Activated CD4-positive, alpha-beta T cell treated with anti-CD3 and anti-CD28 coated beads, Interleukin-2, amount 10 ng/mL, durations not matched to agents 7 days and 5 days (primary cell): ENCODE data around the gene NT5C3B. TPM values are rescaled to one million over a fixed set of nuclear protein-coding genes. Genes with fewer than 3 reads are reported as not detected.

ENCODE experiments used
- total RNA-seq, 2 experiments: library from RNA; stranded (reverse); gene quantifications; one replicate each; pipeline ENCODE4 v1.2.3, GENCODE V29; 2021

The NT5C3B gene
- total RNA-seq, 2 experiments from 2014 or later = 13.7 to 17.7 TPM

Other genes with a start within 250 kb of the NT5C3B start
- gene KRT14, start 249.3 kb downstream of the NT5C3B start, total RNA-seq = not detected
- not detected for gene KRT16, start 223.5 kb downstream of the NT5C3B start, total RNA-seq
- gene KRT17, start 211.7 kb downstream of the NT5C3B start, total RNA-seq = under 1 TPM in 1 of 2 experiments, not detected in 1; 0.25 TPM
- 100 to 1,000 TPM; 605 to 645 TPM for gene EIF1, start 147.3 kb downstream of the NT5C3B start, total RNA-seq
- not detected for gene GAST, start 123.9 kb downstream of the NT5C3B start, total RNA-seq
- gene HAP1, start 101.6 kb downstream of the NT5C3B start, total RNA-seq = under 1 TPM; 0.25 to 0.31 TPM
- gene JUP, start 49.5 kb downstream of the NT5C3B start, total RNA-seq = under 1 TPM; 0.77 to 0.99 TPM
- 1 to 10 TPM; 1.2 to 2.4 TPM for gene P3H4, start 24.3 kb downstream of the NT5C3B start, total RNA-seq
- gene FKBP10, start 23.2 kb downstream of the NT5C3B start, total RNA-seq = under 1 TPM in 1 of 2 experiments, not detected in 1; 0.44 TPM
- not detected for gene KLHL10, start 1.6 kb upstream of the NT5C3B start, total RNA-seq
- 10 to 100 TPM; 13.2 to 13.9 TPM for gene KLHL11, start 29.2 kb upstream of the NT5C3B start, total RNA-seq
- 100 to 1,000 TPM; 143 to 150 TPM for gene ACLY, start 82.7 kb upstream of the NT5C3B start, total RNA-seq
- under 1 TPM; 0.40 to 0.42 TPM for gene ODAD4, start 94.4 kb upstream of the NT5C3B start, total RNA-seq
- 10 to 100 TPM; 81.2 to 97.5 TPM for gene CNP, start 130.6 kb upstream of the NT5C3B start, total RNA-seq
- gene DNAJC7, start 181.2 kb upstream of the NT5C3B start, total RNA-seq = 10 to 100 TPM; 93.3 to 94.8 TPM
- 10 to 100 TPM; 23.3 to 25.5 TPM for gene NKIRAS2, start 183.9 kb upstream of the NT5C3B start, total RNA-seq
- gene C17orf113, start 214.4 kb upstream of the NT5C3B start, total RNA-seq = under 1 TPM in 1 of 2 experiments, not detected in 1; 0.04 TPM